Keratinocyte (primary cell): Measurements from ENCODE around the gene SH3D21. TPM values are rescaled to one million over a fixed set of nuclear protein-coding genes. Genes with fewer than 3 reads are reported as not detected.

Experiments
- DNase-seq: peaks from one replicate; pipeline ENCODE4 v3.0.0-alpha.2; 2011; ENCODE audit warnings: low read depth, missing footprints, low spot score
- FAIRE-seq: peaks from 2 replicates; lab custom pipeline; 2011; peaks lifted over from hg19 to GRCh38; lab: Jason Lieb, UNC
- H2AFZ ChIP-seq: 2 replicates; pipeline ENCODE4 v1.6.0; 2012; ENCODE audit warnings: low read length, control low read depth, inconsistent platforms; ENCODE audit not compliant: control insufficient read depth
- H3K27ac ChIP-seq: 2 replicates; pipeline ENCODE4 v1.5.1; 2011; ENCODE audit warnings: low read length; ENCODE audit not compliant: control insufficient read depth, insufficient read depth
- H3K27me3 ChIP-seq: 3 replicates; pipeline ENCODE4 v1.6.0; 2011; ENCODE audit warnings: low read length; ENCODE audit not compliant: control insufficient read depth, insufficient read depth; ENCODE audit errors: extremely low read depth
- H3K36me3 ChIP-seq, 2 experiments: 2 replicates in 1 of 2; 3 replicates in 1 of 2; pipeline ENCODE4 v1.5.1; 2011; ENCODE audit warnings: low read length in 2 of 2, mild to moderate bottlenecking in 1 of 2; ENCODE audit not compliant: control insufficient read depth in 2 of 2, insufficient read depth in 2 of 2; ENCODE audit errors: extremely low read depth in 1 of 2
- H3K4me1 ChIP-seq: 3 replicates; pipeline ENCODE4 v1.5.1; 2011; ENCODE audit warnings: low read length; ENCODE audit not compliant: control insufficient read depth, insufficient read depth; ENCODE audit errors: extremely low read depth
- H3K4me2 ChIP-seq: 3 replicates; pipeline ENCODE4 v1.6.0; 2011; ENCODE audit warnings: low read depth, low read length; ENCODE audit not compliant: control insufficient read depth, insufficient read depth; ENCODE audit errors: extremely low read depth
- H3K4me3 ChIP-seq, 3 experiments: fragments of 200-600 bp in 1 of 3; sonication (generic) in 1 of 3; 2 replicates in 2 of 3; 3 replicates in 1 of 3; pipeline ENCODE4 v1.5.1; 2011 to 2016; ENCODE audit warnings: low read length in 3 of 3, mild to moderate bottlenecking in 3 of 3, control low read depth in 2 of 3, inconsistent platforms in 1 of 3, low read depth in 1 of 3, mixed read lengths in 1 of 3, mixed run types in 1 of 3, moderate library complexity in 1 of 3; ENCODE audit not compliant: control insufficient read depth in 2 of 3, insufficient read depth in 2 of 3; ENCODE audit errors: extremely low read depth in 1 of 3
- H3K79me2 ChIP-seq: 2 replicates; pipeline ENCODE4 v1.6.0; 2012; ENCODE audit warnings: low read length; ENCODE audit not compliant: control insufficient read depth, insufficient read depth
- H3K9ac ChIP-seq: 3 replicates; pipeline ENCODE4 v1.6.0; 2011; ENCODE audit warnings: low read length; ENCODE audit not compliant: control insufficient read depth, insufficient read depth; ENCODE audit errors: extremely low read depth
- H3K9me1 ChIP-seq: 3 replicates; pipeline ENCODE4 v1.6.0; 2011; ENCODE audit warnings: low read length; ENCODE audit not compliant: control insufficient read depth, insufficient read depth; ENCODE audit errors: extremely low read depth
- H3K9me3 ChIP-seq: 2 replicates; pipeline ENCODE4 v1.5.1; 2012; ENCODE audit warnings: low read depth, low read length; ENCODE audit not compliant: control insufficient read depth
- H4K20me1 ChIP-seq: 3 replicates; pipeline ENCODE4 v1.6.0; 2011; ENCODE audit warnings: low read length; ENCODE audit not compliant: control insufficient read depth, insufficient read depth; ENCODE audit errors: extremely low read depth
- EZH2 ChIP-seq: IDR thresholded peaks from one replicate; pipeline ENCODE4 v1.6.1; 2012; ENCODE audit warnings: inconsistent platforms, mild to moderate bottlenecking, low read length, moderate library complexity
- dilution Hi-C: fragments of 300-500 bp; cut with MboI; formaldehyde crosslinking; loops from one replicate; pipeline ENCODE4 v1.7.0; 2020; ENCODE audit warnings: low sequenced_read_pairs; ENCODE audit not compliant: extremely low pct_ligation_motif_present
- polyA plus RNA-seq, 5 experiments: library from polyadenylated mRNA; depleted of rRNA in 3 of 5; stranded (reverse) in 3 of 5; stranded (forward) in 1 of 5; unstranded in 1 of 5; fragments of >200 nt; gene quantifications; 1 replicate in 1 of 5; 2 replicates in 3 of 5; 3 replicates in 1 of 5; pipeline versions ENCODE4 v1.2.1 to v1.2.3, GENCODE V29; 2011 to 2012; ENCODE audit warnings: missing spikeins in 2 of 5, low read depth in 1 of 5, low replicate concordance in 1 of 5
- TF ChIP-seq, protein P1 (sequence below), 3 experiments: IDR thresholded peaks in 1 of 3; conservative IDR thresholded peaks in 1 of 3; optimal IDR thresholded peaks in 1 of 3; 2 replicates in 2 of 3; 3 replicates in 1 of 3; pipeline versions ENCODE3 to v1.5.1; 2011; ENCODE audit warnings: low read length in 3 of 3, mild to moderate bottlenecking in 3 of 3, moderate library complexity in 2 of 3, control low read depth in 1 of 3, inconsistent platforms in 1 of 3; ENCODE audit not compliant: insufficient read depth in 2 of 3; ENCODE audit errors: extremely low read depth in 1 of 3

SH3D21 gene
- polyA plus RNA-seq, 1 donor (not counting 4 experiments of a cell fraction or from before 2014, with no cell fraction given): 7.1 TPM

DNA sequence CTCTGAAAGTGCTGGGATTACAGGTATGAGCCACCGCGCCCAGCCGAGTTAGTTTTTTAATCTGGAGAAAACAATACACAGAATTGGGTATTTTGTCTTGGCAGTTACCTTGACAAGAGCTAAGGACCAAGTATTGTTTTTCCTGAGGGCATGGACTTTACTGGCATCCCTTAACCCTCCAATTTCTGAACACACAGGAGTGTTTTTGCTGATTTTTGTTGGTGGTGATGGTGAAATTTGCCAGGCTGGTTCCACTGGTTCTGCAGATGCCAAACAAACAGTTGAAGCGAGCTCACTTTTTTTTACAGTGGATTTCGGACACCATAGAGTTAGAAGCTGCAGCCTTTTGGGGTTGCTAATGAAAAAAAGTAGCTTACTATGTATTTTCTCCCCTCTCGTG lies 37.2 kb upstream of the SH3D21 start:
- FAIRE-seq (no peak), DNase-seq (no peak)
- H3K27me3 ChIP-seq: no peaks in the 10 kb centered on the region
- peaks cover 2% of the 10 kb centered on the region for H3K9me1 ChIP-seq
- TF ChIP-seq, protein P1, sequence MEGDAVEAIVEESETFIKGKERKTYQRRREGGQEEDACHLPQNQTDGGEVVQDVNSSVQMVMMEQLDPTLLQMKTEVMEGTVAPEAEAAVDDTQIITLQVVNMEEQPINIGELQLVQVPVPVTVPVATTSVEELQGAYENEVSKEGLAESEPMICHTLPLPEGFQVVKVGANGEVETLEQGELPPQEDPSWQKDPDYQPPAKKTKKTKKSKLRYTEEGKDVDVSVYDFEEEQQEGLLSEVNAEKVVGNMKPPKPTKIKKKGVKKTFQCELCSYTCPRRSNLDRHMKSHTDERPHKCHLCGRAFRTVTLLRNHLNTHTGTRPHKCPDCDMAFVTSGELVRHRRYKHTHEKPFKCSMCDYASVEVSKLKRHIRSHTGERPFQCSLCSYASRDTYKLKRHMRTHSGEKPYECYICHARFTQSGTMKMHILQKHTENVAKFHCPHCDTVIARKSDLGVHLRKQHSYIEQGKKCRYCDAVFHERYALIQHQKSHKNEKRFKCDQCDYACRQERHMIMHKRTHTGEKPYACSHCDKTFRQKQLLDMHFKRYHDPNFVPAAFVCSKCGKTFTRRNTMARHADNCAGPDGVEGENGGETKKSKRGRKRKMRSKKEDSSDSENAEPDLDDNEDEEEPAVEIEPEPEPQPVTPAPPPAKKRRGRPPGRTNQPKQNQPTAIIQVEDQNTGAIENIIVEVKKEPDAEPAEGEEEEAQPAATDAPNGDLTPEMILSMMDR (optimal IDR thresholded peaks at IDR 0.05 in 1 of 3, IDR thresholded peaks at IDR 0.05 in 1 of 3, conservative IDR thresholded peaks at IDR 0.05 in 1 of 3; ENCODE audit: extremely low read depth in 1 of 3, insufficient read depth in 2 of 3, low read length in 3 of 3): no peak
- TF ChIP-seq EZH2: no peak
- no peaks in the 10 kb centered on the region for H3K9me3 ChIP-seq
- peaks cover 85% of the 10 kb centered on the region for H3K79me2 ChIP-seq
- H3K4me1 ChIP-seq: no peaks in the 10 kb centered on the region
- no peak overlapping the region for H3K9ac ChIP-seq
- no peak overlapping the region for H3K4me2 ChIP-seq
- H3K4me3 ChIP-seq: no peak overlapping the region
- dilution Hi-C loops: no loop called here
- peaks cover 10% of the 10 kb centered on the region for H4K20me1 ChIP-seq
- no peak overlapping the region for H3K27ac ChIP-seq
- peaks cover 16 to 20% of the 10 kb centered on the region in 2 experiments for H3K36me3 ChIP-seq
- no peak overlapping the region for H2AFZ ChIP-seq

DNA sequence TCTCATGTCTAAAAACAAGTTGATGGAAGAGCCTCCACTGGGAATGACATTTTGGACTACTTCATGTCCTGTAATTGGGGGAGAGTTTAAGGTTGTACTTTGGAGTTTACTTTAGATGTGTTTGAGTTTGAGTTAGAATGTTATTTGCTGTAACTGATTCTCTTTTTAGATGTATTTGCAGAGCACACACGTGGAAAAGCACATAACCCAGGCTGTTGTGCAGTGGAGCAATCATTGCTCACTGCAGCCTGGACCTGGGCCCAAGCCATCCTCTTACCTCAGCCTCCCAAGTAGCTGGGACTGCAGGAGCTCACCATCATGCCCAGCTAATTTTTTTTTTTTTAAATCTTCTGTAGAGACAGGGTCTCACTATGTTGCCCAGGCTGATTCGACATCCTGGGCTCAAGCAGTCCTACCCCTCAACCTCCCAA lies 36.7 kb upstream of the SH3D21 start:
- Histone ChIP-seq H3K9me3 (no peaks in the 10 kb centered on the region), H3K9me1 (peaks cover 2% of the 10 kb centered on the region), H3K79me2 (peaks cover 85% of the 10 kb centered on the region), H3K4me2 (no peak overlapping the region), H3K27ac (no peak overlapping the region), H4K20me1 (peaks cover 10% of the 10 kb centered on the region), H3K4me3 (no peak overlapping the region), H3K27me3 (no peaks in the 10 kb centered on the region), H3K36me3 (peaks cover 14 to 18% of the 10 kb centered on the region in 2 experiments), H3K4me1 (no peaks in the 10 kb centered on the region), H2AFZ (no peak overlapping the region), H3K9ac (no peak overlapping the region)
- TF ChIP-seq, protein P1 (optimal IDR thresholded peaks at IDR 0.05 in 1 of 3, IDR thresholded peaks at IDR 0.05 in 1 of 3, conservative IDR thresholded peaks at IDR 0.05 in 1 of 3; ENCODE audit: extremely low read depth in 1 of 3, insufficient read depth in 2 of 3, low read length in 3 of 3): no peak
- TF ChIP-seq EZH2: no peak
- DNase-seq (no peak), FAIRE-seq (no peak)
- dilution Hi-C loops: no loop called here
